Fibroblast of mammary gland (primary cell): ENCODE measurements around the gene SYNE4.

ENCODE experiments used
- DNase-seq: peaks from one replicate; pipeline ENCODE4 v3.0.0-alpha.2; 2010; ENCODE audit warnings: low read depth
- H3K4me3 ChIP-seq: 2 replicates; pipeline ENCODE4 v1.5.1; 2011; ENCODE audit warnings: low read depth, mild to moderate bottlenecking, low read length, moderate library complexity; ENCODE audit not compliant: control insufficient read depth
- TF ChIP-seq, protein P1 (sequence below): conservative IDR thresholded peaks from 2 replicates; pipeline ENCODE4 v1.5.1; 2011; ENCODE audit warnings: low read depth, low read length, inconsistent platforms; ENCODE audit not compliant: control insufficient read depth, insufficient read depth

The SYNE4 gene

DNA sequence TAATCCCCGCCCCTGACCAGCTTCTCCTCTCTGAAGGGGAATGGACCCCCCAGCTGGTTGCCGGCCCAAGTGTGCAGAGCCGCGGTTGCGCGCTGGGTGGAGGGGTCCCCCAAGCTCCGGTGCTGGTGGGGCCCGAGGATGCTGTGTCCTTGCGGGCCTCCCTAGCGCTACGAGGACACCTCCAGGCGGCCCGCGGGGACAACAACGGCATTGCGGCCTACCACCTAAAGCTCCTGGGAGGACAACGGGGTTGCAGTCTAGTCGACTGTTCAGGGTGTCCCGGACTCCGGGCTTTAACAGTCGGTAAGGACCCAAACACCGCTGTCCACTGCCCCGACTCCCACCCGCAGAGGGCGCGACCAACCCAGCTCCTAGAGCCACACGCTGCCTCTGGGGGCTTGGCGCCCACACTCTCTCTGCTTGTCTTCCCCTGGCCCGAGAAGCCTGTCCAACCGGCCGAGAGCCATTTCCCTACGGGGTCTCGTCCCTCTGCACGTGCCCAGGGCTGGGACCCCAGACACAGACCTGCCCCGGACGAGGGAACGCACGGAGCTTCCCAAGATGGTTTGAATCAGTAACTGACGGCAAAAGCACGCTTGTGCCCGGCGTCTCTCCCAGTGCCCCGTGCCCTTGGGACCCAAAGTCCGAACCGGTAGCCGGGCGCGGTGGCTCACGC is 14.6 kb downstream of the SYNE4 start:
- DNase-seq: no peak
- TF ChIP-seq, protein P1, sequence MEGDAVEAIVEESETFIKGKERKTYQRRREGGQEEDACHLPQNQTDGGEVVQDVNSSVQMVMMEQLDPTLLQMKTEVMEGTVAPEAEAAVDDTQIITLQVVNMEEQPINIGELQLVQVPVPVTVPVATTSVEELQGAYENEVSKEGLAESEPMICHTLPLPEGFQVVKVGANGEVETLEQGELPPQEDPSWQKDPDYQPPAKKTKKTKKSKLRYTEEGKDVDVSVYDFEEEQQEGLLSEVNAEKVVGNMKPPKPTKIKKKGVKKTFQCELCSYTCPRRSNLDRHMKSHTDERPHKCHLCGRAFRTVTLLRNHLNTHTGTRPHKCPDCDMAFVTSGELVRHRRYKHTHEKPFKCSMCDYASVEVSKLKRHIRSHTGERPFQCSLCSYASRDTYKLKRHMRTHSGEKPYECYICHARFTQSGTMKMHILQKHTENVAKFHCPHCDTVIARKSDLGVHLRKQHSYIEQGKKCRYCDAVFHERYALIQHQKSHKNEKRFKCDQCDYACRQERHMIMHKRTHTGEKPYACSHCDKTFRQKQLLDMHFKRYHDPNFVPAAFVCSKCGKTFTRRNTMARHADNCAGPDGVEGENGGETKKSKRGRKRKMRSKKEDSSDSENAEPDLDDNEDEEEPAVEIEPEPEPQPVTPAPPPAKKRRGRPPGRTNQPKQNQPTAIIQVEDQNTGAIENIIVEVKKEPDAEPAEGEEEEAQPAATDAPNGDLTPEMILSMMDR: no peak
- peak overlapping the region; percentile 69 for H3K4me3 ChIP-seq

GRCh38 chr19:35992907-35993765 is 15.5 kb downstream of the SYNE4 start:
- DNase-seq: no peak

DNA sequence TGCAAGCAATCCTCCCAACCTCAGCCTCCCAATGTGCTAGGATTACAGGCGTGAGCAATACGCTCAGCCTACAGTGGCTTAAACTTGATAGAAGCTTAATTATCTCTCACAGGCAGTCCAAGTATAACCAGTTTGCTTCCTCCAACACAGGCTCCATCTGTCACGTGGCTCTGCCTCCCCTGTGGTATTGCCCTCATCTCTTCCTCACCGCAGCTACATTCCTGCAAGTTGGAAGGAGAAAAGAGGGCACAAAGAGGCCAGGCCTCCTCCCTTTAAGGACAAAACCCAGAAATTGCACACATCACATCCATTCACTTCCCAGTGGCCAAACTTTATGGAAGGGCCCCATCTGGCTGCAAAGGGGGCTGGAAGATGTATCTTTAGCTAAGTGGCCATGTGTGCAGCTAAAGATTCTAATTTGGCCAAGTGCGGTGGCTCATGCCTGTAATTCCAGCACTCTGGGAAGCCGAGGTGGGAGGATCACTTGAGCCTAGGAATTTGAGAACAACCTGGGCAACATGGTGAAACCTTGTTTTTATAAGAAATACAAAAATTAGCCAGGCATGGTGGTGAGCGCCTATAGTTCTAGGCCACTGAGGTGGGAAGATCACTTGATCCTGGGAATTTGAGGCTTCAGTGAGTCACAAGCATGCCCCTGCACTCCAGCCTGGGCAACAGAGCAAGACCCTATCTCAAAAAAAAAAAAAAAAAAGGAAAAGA is 16.7 kb downstream of the SYNE4 start:
- TF ChIP-seq, protein P1: no peak
- H3K4me3 ChIP-seq: no peak overlapping the region
- no peak for DNase-seq

More at GRCh38 chr19:35992907-35993765, 15.5 kb downstream of the SYNE4 start:
- TF ChIP-seq, protein P1: no peak
- H3K4me3 ChIP-seq: no peak overlapping the region

DNA sequence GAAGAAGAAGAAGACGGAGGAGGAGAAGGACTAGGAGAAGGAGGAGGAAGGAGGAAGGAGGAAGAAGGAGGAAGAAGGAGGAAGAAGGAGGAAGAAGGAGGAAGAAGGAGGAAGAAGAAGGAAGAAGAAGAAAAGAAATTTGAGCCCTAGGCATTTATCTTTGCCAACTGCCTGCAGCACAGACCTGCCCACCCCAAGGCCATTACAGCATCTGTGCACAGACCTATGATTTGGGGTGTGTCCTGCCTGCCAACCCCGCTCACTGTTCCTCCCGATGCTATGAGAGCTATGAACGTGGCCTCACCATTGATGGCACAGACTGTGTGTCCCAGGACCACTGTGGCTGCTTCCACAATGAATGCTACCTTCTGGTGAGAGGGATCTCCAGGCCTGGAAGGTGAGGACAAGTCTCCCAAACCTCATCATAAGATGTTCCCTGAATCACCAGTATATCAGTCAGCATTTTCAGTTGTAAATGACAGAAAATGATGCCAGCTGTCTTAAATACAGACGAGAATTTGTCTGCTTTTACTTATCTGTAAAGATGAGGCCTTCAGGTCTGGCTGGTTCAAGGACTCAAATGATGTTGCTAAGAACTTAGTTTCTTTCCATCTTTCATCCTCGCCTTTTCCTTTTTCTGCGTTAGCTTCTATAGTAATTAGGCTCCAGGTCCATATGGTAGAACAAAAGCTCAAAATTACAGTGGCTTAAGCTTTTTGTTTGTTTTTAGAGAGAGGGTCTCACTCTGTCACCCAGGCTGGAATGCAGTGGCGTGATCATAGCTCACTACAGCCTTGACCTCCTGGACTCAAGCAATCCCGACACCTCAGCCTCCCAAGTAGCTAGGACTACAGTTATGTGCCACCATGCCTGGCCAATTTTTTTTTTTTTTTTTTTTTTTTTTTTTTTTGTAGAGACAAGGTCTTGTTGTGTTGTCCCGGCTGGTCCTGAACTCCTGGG is 17.6 kb downstream of the SYNE4 start:
- no peak overlapping the region for H3K4me3 ChIP-seq
- TF ChIP-seq, protein P1: no peak
- no peak for DNase-seq

DNA sequence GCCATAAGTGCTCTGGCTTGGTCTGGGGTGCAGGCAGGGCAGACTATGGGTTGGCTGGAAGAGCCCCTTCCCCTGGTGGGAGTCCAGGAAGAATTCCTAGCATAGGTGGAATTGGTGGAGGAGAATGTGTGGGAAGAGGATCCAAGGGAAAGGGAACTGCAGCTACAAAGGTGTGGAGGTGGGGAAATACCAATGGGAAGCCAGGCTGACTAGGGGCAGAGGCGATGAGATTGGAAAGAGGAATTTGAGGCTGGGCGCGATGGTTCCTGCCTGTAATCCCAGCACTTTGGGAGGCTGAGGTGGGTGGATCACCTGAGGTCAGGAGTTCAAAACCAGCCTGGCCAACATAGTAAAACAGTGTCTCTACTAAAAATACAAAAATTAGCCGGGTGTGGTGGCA is 18.5 kb downstream of the SYNE4 start:
- TF ChIP-seq, protein P1: no peak
- no peak for DNase-seq
- no peak overlapping the region for H3K4me3 ChIP-seq

- TF ChIP-seq, protein P1: no peak
- H3K4me3 ChIP-seq: no peak overlapping the region
- DNase-seq: no peak
Measured at GRCh38 chr19:35988824-35989223, 19.8 kb downstream of the SYNE4 start.
